ENCODE measurements around the gene TMEM204.

- TF ChIP-seq ZC3H10 (CRISPR knock-in tag; IDR thresholded peaks at IDR 0.05) (no peak), CSDC2 (CRISPR knock-in tag; IDR thresholded peaks at IDR 0.05) (no peak), CREB5 (CRISPR knock-in tag; IDR thresholded peaks at IDR 0.05; ENCODE audit: low read depth) (no peak), RARB (CRISPR knock-in tag; IDR thresholded peaks at IDR 0.05) (no peak), CSRNP3 (CRISPR knock-in tag; IDR thresholded peaks at IDR 0.05) (no peak), TOX (CRISPR knock-in tag; IDR thresholded peaks at IDR 0.05; ENCODE audit: borderline replicate concordance) (no peak), OSR1 (CRISPR knock-in tag; IDR thresholded peaks at IDR 0.05) (no peak), ZFP3 (CRISPR knock-in tag; IDR thresholded peaks at IDR 0.05) (no peak)
Observed at GRCh38 chr16:1592446-1592845, 59.0 kb downstream of the TMEM204 start.
